C4-2B (cell line): ENCODE results near the gene PPARG.
"Not testable (repeated sequence)": the region's sequence is repeated elsewhere in the genome, so short reads cannot be mapped to it uniquely, and the experiment has no call there.

ENCODE experiments used
- H3K27ac ChIP-seq: fragments of 450-650 bp; 2 replicates; pipeline ENCODE4 v1.5.1; 2017
- ZFX ChIP-seq: fragments of 450-650 bp; IDR thresholded peaks from 2 replicates; pipeline ENCODE4 v1.6.1; 2017
- TF ChIP-seq, protein P1 (sequence below): fragments of 450-650 bp; conservative IDR thresholded peaks from 2 replicates; pipeline ENCODE4 v1.5.1; 2017; ENCODE audit warnings: mild to moderate bottlenecking

PPARG gene

DNA sequence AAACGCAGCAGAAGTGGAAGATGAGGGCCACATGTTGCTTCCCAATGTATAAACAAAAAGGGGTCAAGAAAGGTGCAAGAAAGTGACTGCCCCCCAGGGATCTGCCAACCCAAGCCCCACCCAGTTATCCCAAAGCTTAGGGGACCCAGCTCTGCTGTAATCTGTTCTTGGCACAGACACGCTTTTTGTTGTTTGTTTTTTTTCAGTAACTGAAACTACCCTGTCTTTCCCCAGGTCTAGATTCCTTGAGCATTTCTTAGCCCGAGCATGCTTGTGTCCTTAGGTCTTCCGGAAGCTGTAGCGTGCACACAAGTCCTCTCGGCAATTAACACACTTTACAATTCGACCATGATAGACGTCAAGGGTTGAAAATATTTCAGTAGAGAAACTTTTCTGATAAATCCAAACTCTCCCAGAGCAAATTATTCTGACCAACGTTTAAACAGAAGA is 8.5 kb upstream of the PPARG start:
- TF ChIP-seq ZFX: no peak
- TF ChIP-seq, protein P1, sequence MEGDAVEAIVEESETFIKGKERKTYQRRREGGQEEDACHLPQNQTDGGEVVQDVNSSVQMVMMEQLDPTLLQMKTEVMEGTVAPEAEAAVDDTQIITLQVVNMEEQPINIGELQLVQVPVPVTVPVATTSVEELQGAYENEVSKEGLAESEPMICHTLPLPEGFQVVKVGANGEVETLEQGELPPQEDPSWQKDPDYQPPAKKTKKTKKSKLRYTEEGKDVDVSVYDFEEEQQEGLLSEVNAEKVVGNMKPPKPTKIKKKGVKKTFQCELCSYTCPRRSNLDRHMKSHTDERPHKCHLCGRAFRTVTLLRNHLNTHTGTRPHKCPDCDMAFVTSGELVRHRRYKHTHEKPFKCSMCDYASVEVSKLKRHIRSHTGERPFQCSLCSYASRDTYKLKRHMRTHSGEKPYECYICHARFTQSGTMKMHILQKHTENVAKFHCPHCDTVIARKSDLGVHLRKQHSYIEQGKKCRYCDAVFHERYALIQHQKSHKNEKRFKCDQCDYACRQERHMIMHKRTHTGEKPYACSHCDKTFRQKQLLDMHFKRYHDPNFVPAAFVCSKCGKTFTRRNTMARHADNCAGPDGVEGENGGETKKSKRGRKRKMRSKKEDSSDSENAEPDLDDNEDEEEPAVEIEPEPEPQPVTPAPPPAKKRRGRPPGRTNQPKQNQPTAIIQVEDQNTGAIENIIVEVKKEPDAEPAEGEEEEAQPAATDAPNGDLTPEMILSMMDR: no peak
- no peak overlapping the region for H3K27ac ChIP-seq

DNA sequence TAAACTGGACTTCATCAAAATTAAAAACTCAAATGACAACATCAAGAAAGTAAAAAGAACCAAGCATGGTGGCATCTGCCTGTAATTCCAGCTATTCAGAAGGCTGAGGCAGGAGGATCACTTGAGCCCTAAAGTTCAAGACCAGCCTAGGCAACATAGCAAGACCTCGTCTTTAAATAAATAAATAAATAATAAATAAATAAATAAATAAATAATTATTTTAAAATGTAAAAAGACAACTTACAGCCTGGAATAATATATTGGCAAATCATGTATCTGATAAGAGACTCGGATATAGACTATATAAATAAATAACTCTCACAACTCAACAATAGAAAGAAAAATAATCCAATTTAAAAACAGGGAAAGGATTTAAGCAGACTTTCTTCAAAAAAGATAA is 4.3 kb upstream of the PPARG start:
- no peak overlapping the region for H3K27ac ChIP-seq
- no peak for TF ChIP-seq ZFX
- TF ChIP-seq, protein P1: no peak

DNA sequence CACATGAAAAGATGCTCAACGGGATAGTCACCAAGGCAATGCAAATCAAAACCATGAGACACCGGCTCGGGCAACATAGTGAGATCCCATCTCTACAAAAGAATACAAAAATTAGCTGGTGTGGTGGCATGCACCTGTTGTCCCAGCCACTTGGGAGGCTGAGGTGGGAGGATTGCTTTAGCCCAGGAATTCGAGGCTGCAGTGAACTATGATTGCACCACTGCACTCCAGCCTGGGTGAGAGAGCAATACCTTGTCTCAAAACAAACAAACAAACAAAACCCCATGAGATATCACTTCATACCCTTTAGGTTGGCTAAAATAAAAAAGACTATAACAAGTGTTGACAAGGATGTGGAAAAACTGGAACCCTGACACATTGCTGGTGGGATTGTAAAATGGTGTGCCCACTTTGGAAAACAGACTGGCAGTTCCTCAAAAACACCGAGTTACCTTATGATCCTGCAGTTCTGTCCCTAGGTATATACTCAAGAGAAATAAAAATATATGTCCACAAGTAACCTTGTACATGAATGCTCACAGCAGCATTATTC is 3.8 kb upstream of the PPARG start:
- no peak overlapping the region for H3K27ac ChIP-seq
- no peak for TF ChIP-seq ZFX
- TF ChIP-seq, protein P1: no peak

DNA sequence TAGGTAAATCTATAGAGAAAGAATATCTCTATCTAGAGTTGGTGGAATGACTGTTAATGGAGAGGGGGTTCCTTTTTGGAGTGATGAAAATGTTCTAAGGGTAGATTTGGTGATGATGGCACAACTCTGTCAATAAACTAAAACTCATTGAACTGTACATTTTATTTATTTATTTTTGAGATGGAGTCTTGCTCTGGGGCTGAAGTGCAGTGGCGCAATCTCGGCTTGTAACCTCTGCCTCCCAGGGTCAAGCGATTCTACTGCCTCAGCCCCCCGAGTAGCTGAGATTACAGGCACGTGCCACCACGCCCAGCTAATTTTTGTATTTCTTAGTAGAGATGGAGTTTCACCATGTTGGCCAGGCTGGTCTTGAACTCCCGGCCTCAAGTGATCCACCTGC is 3.1 kb upstream of the PPARG start:
- H3K27ac ChIP-seq: not testable (repeated sequence)

DNA sequence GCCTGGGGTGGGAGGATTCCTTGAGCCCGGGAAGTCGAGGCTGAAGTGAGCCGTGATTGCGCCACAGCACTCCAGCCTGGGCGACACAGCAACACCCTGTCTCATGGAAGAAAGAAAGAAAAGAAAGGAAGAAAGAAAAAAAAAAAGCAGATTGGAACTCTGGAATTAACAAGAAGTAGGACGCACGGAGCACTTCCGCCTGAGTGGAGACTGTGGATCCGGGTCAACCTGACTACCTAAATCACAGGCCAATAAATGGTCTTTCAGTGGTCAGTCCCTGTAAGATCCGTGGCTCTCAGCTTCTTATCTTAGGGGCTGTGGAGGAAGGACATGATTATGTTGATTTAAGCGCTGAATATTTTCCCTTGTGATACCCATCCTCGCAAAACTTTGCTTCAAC is 2.4 kb upstream of the PPARG start:
- no peak overlapping the region for H3K27ac ChIP-seq
- no peak for TF ChIP-seq ZFX
- TF ChIP-seq, protein P1: no peak

DNA sequence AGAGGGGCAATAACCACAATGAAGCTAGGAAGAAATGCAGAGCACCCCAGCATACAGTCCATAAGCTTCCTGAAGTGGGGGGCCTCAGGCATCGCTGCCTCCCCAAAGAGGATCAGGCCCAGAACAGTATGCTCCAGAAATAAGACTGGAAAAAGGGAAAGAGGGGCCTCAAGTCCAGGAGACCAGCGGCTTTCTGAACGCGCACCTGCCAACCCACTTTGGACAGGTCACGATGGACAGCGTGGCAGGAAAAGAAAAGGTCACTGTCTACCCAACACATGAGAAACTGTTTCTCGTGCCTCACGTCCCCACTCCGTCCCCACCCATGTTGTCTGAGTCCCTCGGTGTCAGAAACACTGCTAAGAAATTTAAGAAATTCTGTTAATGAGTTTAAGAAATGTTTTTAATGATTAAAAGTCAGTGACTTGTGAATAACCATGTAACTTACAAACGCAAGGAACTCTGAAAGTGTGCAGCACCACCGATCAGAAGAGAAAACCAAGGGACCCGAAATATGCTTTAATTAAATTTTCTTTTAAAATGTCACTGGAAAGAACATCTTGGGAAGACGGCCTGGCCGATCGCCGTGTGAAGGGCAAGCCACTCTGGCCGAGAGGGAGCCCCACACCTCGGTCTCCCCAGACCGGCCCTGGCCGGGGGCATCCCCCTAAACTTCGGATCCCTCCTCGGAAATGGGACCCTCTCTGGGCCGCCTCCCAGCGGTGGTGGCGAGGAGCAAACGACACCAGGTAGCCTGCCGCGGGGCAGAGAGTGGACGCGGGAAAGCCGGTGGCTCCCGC is 1.7 kb upstream of the PPARG start:
- TF ChIP-seq, protein P1: no peak
- no peak for TF ChIP-seq ZFX
- no peak overlapping the region for H3K27ac ChIP-seq

DNA sequence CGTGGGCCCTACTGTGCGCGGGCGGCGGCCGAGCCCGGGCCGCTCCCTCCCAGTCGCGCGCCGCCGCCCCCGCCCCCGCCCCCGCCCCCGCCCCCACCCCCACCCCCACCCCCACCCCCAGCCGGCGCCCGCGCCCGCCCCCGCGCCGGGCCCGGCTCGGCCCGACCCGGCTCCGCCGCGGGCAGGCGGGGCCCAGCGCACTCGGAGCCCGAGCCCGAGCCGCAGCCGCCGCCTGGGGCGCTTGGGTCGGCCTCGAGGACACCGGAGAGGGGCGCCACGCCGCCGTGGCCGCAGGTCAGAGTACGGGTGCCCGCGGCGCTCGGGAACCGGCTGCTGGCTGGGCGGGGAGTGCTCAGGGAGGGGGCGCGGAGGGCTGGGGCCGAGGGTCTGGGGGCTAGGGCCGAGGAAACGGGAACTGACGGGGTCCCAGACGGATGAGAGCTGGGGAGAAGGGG is 1.1 kb upstream of the PPARG start:
- peak overlapping the region; percentile 46 for H3K27ac ChIP-seq
- TF ChIP-seq, protein P1: peak; percentile 4
- no peak for TF ChIP-seq ZFX
